SU-DHL-6 (cell line): Measurements from ENCODE around the gene SH3GLB2.
"Not testable (repeated sequence)": the region's sequence is repeated elsewhere in the genome, so short reads cannot be mapped to it uniquely, and the experiment has no call there.

Experiments
- H2AFZ ChIP-seq: fragments of 200-600 bp; sonication (generic); 2 replicates; pipeline ENCODE4 v1.6.1; 2014; ENCODE audit warnings: low read depth, mild to moderate bottlenecking, moderate library complexity, mixed read lengths, antibody characterized with exemption, low read length; ENCODE audit not compliant: severe bottlenecking
- H3F3A ChIP-seq: fragments of 200-600 bp; shearing (Covaris generic); 2 replicates; pipeline ENCODE4 v1.6.0; 2016; ENCODE audit warnings: antibody characterized with exemption, mild to moderate bottlenecking; ENCODE audit not compliant: insufficient read depth
- H3K27ac ChIP-seq: fragments of 200-600 bp; sonication (generic); 2 replicates; pipeline ENCODE4 v1.5.1; 2016; ENCODE audit warnings: low read depth, mild to moderate bottlenecking, low read length, moderate library complexity, mixed read lengths
- H3K27me3 ChIP-seq: fragments of 200-600 bp; sonication (generic), shearing (Covaris generic); 2 replicates; pipeline ENCODE4 v1.6.0; 2014; ENCODE audit warnings: mild to moderate bottlenecking, low read length
- H3K36me3 ChIP-seq: fragments of 200-600 bp; sonication (generic); 2 replicates; pipeline ENCODE4 v1.6.1; 2014; ENCODE audit warnings: mild to moderate bottlenecking, low read length, mixed read lengths
- H3K4me2 ChIP-seq: fragments of 300-600, 200-600 bp; shearing (Covaris generic), sonication (generic); 2 replicates; pipeline ENCODE4 v1.6.0; 2014; ENCODE audit warnings: low read length, low read depth, mild to moderate bottlenecking; ENCODE audit not compliant: poor library complexity, severe bottlenecking
- H3K4me3 ChIP-seq: fragments of 200-600 bp; sonication (generic); 2 replicates; pipeline ENCODE4 v1.5.1; 2014; ENCODE audit warnings: antibody characterized with exemption, low read length, mild to moderate bottlenecking, mixed read lengths; ENCODE audit not compliant: insufficient read depth, poor library complexity, severe bottlenecking
- H3K79me2 ChIP-seq: fragments of 200-600 bp; sonication (generic); 2 replicates; pipeline ENCODE4 v1.6.1; 2014; ENCODE audit warnings: mild to moderate bottlenecking, low read length, moderate library complexity; ENCODE audit not compliant: insufficient read depth
- H3K9ac ChIP-seq: fragments of 200-600 bp; sonication (generic); 2 replicates; pipeline ENCODE4 v1.7.0; 2014; ENCODE audit warnings: mild to moderate bottlenecking, low read length
- H3K9me2 ChIP-seq: fragments of 200-600 bp; sonication (generic); replicated peaks from 2 replicates; pipeline ENCODE4 v1.6.1; 2014; ENCODE audit warnings: low read length; ENCODE audit not compliant: insufficient read depth
- H3K9me3 ChIP-seq: fragments of 200-600 bp; sonication (generic); 2 replicates; pipeline ENCODE4 v1.6.1; 2014; ENCODE audit warnings: low read length, mixed read lengths; ENCODE audit not compliant: insufficient read depth
- H4K20me1 ChIP-seq: fragments of 200-600 bp; sonication (generic); 2 replicates; pipeline ENCODE4 v1.6.1; 2014; ENCODE audit warnings: low read depth, mild to moderate bottlenecking, antibody characterized with exemption, low read length, moderate library complexity, mixed read lengths
- EZH2phosphoT487 ChIP-seq: fragments of 200-600 bp; sonication (generic), shearing (Covaris generic); conservative IDR thresholded peaks from 2 replicates; pipeline ENCODE4 v1.6.1; 2018; ENCODE audit warnings: mild to moderate bottlenecking, antibody characterized with exemption, low read length, moderate library complexity, mixed read lengths
- TF ChIP-seq, protein P1 (sequence below): fragments of 200-600 bp; sonication (generic); IDR thresholded peaks from one replicate; pipeline ENCODE4 v1.5.1; 2017; ENCODE audit warnings: antibody characterized with exemption, mild to moderate bottlenecking, low read length, moderate library complexity; ENCODE audit not compliant: insufficient read depth, poor library complexity, severe bottlenecking

Gene SH3GLB2

DNA sequence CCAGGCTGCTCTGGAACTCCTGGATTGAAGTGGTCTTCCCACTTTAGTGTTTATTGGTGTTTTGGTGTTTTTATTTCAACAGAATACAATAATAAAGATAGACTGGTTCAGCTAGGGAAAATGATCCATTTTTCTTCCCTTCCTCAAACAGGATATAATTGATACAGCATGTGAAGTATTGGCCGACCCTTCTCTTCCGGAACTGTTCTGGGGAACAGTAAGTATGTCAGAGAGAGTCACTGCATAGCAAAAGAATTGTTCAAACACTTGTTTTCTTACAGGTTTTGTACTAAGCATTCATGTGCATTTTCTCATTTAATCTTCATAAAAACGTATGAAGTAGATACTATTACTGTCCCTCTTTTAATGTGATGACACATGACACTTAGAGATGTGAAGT, 49.0 kb downstream of the SH3GLB2 start:
- Histone ChIP-seq H4K20me1 (no peaks in the 10 kb centered on the region), H2AFZ (no peak overlapping the region), H3K79me2 (no peaks in the 10 kb centered on the region), H3K9me3 (no peaks in the 10 kb centered on the region), H3K27ac (no peak overlapping the region), H3K4me2 (no peak overlapping the region), H3K9ac (no peak overlapping the region), H3K9me2 (no peaks in the 10 kb centered on the region), H3K36me3 (peaks cover 37% of the 10 kb centered on the region), H3F3A (no peaks in the 10 kb centered on the region), H3K4me3 (no peak overlapping the region), H3K27me3 (no peaks in the 10 kb centered on the region)
- no peak for TF ChIP-seq EZH2phosphoT487
- TF ChIP-seq, protein P1, sequence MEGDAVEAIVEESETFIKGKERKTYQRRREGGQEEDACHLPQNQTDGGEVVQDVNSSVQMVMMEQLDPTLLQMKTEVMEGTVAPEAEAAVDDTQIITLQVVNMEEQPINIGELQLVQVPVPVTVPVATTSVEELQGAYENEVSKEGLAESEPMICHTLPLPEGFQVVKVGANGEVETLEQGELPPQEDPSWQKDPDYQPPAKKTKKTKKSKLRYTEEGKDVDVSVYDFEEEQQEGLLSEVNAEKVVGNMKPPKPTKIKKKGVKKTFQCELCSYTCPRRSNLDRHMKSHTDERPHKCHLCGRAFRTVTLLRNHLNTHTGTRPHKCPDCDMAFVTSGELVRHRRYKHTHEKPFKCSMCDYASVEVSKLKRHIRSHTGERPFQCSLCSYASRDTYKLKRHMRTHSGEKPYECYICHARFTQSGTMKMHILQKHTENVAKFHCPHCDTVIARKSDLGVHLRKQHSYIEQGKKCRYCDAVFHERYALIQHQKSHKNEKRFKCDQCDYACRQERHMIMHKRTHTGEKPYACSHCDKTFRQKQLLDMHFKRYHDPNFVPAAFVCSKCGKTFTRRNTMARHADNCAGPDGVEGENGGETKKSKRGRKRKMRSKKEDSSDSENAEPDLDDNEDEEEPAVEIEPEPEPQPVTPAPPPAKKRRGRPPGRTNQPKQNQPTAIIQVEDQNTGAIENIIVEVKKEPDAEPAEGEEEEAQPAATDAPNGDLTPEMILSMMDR: no peak

DNA sequence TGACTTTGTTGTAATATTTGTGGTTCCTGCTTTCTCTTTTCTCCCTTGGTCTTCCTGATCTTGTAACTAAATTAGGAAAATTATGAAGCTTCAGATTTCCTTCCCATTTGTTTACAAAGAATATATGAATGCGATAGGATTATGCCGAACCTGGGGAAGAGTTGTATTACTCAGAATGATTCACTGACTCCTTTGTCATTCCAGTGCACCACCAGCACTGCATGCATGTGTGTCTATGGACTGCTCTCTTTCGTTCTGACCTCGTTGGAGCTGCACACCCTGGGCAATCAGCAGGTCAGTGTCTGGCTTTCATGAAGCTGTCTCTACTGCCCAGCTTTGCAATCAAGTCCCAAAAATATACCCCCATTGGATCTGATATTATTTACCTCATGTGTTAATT, 55.2 kb downstream of the SH3GLB2 start:
- Histone ChIP-seq H3K36me3 (peaks cover 40% of the 10 kb centered on the region), H3K27ac (no peak overlapping the region), H2AFZ (no peak overlapping the region), H3K4me2 (no peak overlapping the region), H3K9ac (no peak overlapping the region), H3K9me2 (no peaks in the 10 kb centered on the region), H3K9me3 (no peaks in the 10 kb centered on the region), H4K20me1 (0 out of 2 replicates have a peak, but pooled peaks cover 4% of the 10 kb centered on the region), H3K4me3 (no peak overlapping the region), H3K79me2 (no peaks in the 10 kb centered on the region), H3K27me3 (no peaks in the 10 kb centered on the region), H3F3A (no peaks in the 10 kb centered on the region)
- TF ChIP-seq, protein P1: no peak
- no peak for TF ChIP-seq EZH2phosphoT487

DNA sequence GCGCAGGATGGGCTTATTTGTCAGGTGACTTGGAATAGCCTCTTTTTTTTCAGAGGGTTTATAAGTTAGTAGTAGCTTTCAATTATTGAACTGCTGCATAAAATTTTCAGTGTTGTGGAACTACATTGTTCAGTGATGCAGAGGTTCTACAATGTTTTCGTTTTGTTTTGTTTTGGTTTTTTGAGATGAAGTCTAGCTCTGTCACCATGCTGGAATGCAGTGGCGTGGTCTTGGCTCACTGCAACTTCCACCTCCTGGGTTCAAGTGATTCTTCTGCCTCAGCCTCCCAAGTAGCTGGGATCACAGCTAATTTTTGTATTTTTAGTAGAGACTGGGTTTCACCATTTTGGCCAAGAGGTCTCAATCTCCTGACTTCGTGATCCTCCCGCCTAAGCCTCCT, 58.6 kb downstream of the SH3GLB2 start:
- no peaks in the 10 kb centered on the region for H3K9me3 ChIP-seq
- H3K79me2 ChIP-seq: no peaks in the 10 kb centered on the region
- H3K27me3 ChIP-seq: no peaks in the 10 kb centered on the region
- H3F3A ChIP-seq: no peaks in the 10 kb centered on the region
- no peak overlapping the region for H2AFZ ChIP-seq
- H3K9ac ChIP-seq: no peak overlapping the region
- no peak overlapping the region for H3K27ac ChIP-seq
- H3K9me2 ChIP-seq: no peaks in the 10 kb centered on the region
- 0 out of 2 replicates have a peak, but pooled peaks cover 4% of the 10 kb centered on the region for H4K20me1 ChIP-seq
- peaks cover 43% of the 10 kb centered on the region for H3K36me3 ChIP-seq
- H3K4me3 ChIP-seq: no peak overlapping the region
- TF ChIP-seq, protein P1: no peak
- TF ChIP-seq EZH2phosphoT487: no peak
- H3K4me2 ChIP-seq: no peak overlapping the region

DNA sequence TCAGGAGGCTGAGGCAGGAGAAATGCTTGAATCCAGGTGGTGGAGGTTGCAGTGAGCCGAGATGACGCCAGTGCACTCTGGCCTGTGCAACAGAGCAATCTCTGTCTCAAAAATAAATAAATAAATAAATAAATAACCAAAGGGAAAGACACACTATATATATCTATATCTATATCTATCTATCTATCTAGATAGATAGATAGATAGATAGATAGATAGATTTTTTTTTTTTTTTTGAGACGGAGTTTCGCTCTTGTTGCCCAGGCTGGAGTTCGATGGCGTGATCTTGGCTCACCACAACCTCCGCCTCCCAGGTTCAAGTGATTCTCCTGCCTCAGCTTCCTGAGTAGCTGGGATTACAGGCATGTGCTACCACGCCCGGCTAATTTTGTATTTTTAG, 66.7 kb downstream of the SH3GLB2 start:
- not testable (repeated sequence) for H3K4me3 ChIP-seq, H3K9ac ChIP-seq, H3K27me3 ChIP-seq, H3F3A ChIP-seq, H3K27ac ChIP-seq, H3K79me2 ChIP-seq, H3K9me2 ChIP-seq, H4K20me1 ChIP-seq, H3K9me3 ChIP-seq, H3K4me2 ChIP-seq, H2AFZ ChIP-seq
- H3K36me3 ChIP-seq: peaks cover 40% of the 10 kb centered on the region
